B cell (primary cell): Measurements from ENCODE around the gene PDLIM4.

Experiments
- CTCF ChIP-seq: fragments of 200-600 bp; IDR thresholded peaks from one replicate; pipeline ENCODE4 v1.8.0; 2022; ENCODE audit warnings: antibody characterized with exemption, mild to moderate bottlenecking
- EZH2 ChIP-seq: IDR thresholded peaks from 2 replicates; pipeline ENCODE4 v1.6.1; 2012; ENCODE audit warnings: borderline replicate concordance, low read depth, mild to moderate bottlenecking, moderate library complexity, low read length; ENCODE audit not compliant: insufficient read depth, poor library complexity, severe bottlenecking

- TF ChIP-seq CTCF (no peak), EZH2 (no peak)
Observed at GRCh38 chr5:132296412-132297016, 39.0 kb downstream of the PDLIM4 start.
